ENCODE results near the gene SPOP.

GRCh38 chr17:49723423-49723822 is 45.5 kb upstream of the SPOP start:
- TF ChIP-seq CTCF (conservative IDR thresholded peaks at IDR 0.05 in 1 of 2, IDR thresholded peaks at IDR 0.05 in 1 of 2; ENCODE audit: extremely low read depth in 1 of 2, insufficient read depth in 1 of 2, low read depth in 1 of 2, low read length in 2 of 2): no peak
- TF ChIP-seq EZH2 (IDR thresholded peaks at IDR 0.05; ENCODE audit: borderline replicate concordance, low read length): no peak

Data from mammary epithelial cell (primary cell).